ENCODE data around the gene ZNFX1. TPM values are rescaled to one million over a fixed set of nuclear protein-coding genes. Genes with fewer than 3 reads are reported as not detected.

ZNFX1 gene
- total and polyA plus RNA-seq, 9 of the 15 experiments (the other 6 are each of a cell fraction or from before 2014, with no cell fraction given): 3.8 to 13.8 (median 10.3) TPM

- TF ChIP-seq ZHX1 (conservative IDR thresholded peaks at IDR 0.05; ENCODE audit: low read length) (no peak), FOXK1 (CRISPR knock-in tag; IDR thresholded peaks at IDR 0.05; ENCODE audit: borderline replicate concordance) (no peak; the same call in 1 of the 2 replicates), TBL1XR1 (IDR thresholded peaks at IDR 0.05; ENCODE audit: low read length in 2 of 2) (no peak), RBM39 (optimal IDR thresholded peaks at IDR 0.05; ENCODE audit: low read depth, low read length) (no peak), ZNF766 (CRISPR knock-in tag; conservative IDR thresholded peaks at IDR 0.05) (no peak), MYC (IDR thresholded peaks at IDR 0.05; ENCODE audit: low read depth, low read length) (peak; percentile 86), MYC (CRISPR knock-in tag; IDR thresholded peaks at IDR 0.05; ENCODE audit: borderline replicate concordance, low read depth) (no peak), BRD9 (IDR thresholded peaks at IDR 0.05; ENCODE audit: low read depth, partially characterized antibody) (no peak), MNT (conservative IDR thresholded peaks at IDR 0.05) (peak; percentile 72 to 88), ZNF407 (IDR thresholded peaks at IDR 0.05; ENCODE audit: low read depth) (no peak; the same call in 1 of the 2 replicates), ARNT (IDR thresholded peaks at IDR 0.05) (no peak), ZNF146 (CRISPR knock-in tag; IDR thresholded peaks at IDR 0.05; ENCODE audit: unreplicated experiment) (no peak), IFI16 (CRISPR knock-in tag; IDR thresholded peaks at IDR 0.05) (no peak), MCM7 (IDR thresholded peaks at IDR 0.05) (no peak), ZZZ3 (IDR thresholded peaks at IDR 0.05) (0 out of 2 replicates have a peak, but pooled peaks have one; percentile 28)
These were observed 58.5 kb downstream of the ZNFX1 start, which contains the start of gene DDX27 (continued) for GRCh38 chr20:49219091-49219923.
